OCI-M2 (cell line): ENCODE measurements around the gene SFXN5.
"Not testable (repeated sequence)": the region's sequence is repeated elsewhere in the genome, so short reads cannot be mapped to it uniquely, and the experiment has no call there.

ENCODE experiments used
- DNase-seq: peaks from one replicate; lab custom pipeline; 2025; ENCODE audit not compliant: unreplicated experiment; lab: John Stamatoyannopoulos, UW

Gene SFXN5, protein sequence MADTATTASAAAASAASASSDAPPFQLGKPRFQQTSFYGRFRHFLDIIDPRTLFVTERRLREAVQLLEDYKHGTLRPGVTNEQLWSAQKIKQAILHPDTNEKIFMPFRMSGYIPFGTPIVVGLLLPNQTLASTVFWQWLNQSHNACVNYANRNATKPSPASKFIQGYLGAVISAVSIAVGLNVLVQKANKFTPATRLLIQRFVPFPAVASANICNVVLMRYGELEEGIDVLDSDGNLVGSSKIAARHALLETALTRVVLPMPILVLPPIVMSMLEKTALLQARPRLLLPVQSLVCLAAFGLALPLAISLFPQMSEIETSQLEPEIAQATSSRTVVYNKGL

DNA sequence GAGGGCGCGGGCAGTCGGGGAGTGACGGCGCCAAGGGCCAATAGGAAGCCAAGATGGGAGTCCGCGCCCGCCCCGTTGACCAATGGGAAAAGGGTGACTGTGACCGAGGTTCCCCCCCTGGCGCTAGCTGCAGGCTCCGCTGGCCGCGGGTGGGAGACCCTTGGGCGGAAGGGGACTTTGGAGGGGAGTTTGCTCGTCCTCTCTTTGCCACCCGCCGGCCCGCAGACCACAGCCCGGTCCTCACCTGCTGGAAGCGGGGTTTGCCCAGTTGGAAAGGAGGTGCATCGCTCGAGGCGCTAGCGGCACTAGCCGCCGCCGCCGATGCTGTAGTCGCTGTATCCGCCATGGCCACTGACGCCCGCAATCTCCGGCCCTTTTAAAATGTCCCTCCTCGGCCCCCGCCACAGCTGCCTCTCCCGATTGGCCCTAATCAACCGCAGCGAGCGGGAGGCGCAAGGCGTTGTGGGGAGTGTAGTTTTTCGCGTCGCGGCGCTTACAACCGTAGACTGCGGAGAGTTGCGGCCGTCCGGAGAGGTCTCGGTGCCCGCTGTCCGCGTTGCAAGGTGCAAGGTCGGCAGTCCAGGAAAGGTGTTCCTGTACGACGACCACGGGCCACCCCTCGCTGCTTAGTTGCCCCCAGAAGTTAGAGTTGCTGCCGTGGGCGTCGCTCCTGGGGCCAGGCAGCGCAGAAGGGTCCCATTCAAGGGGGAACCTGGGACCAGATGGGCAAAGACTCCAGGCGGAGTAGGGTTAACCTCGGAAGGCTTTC lies at the start of gene SFXN5:
Gene SFXN5 (minus strand): TSS at position 353 of the 769 bp plus-strand sequence. CDS start 7 bp downstream, at position 346.
- peak; percentile 81 for DNase-seq

DNA sequence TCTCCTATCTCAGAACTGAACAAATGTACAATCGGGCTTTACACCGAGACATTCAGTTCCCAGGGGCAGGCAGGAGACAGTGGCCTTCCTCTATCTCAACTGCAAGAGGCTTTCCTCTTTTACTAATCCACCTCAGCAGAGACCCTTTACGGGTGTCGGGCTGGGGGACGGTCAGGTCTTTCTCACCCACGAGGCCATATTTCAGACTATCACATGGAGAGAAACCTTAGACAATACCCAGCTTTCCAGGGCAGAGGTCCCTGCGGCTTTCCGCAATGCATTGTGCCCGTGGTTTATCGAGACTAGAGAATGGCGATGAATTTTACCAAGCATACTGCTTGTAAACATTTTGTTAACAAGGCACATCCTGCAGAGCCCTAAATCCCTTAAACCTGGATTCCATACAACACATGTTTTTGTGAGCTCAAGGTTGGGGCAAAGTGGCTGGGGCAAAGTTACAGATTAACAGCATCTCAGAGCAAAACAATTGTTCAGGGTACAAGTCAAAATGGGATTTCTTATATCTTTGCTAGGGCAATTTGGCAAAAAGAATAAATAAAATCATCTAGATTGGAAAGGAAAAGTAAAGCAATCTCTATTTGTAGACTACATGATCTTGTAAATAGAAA lies 48.2 kb upstream of the SFXN5 start:
- not testable (repeated sequence) for DNase-seq

DNA sequence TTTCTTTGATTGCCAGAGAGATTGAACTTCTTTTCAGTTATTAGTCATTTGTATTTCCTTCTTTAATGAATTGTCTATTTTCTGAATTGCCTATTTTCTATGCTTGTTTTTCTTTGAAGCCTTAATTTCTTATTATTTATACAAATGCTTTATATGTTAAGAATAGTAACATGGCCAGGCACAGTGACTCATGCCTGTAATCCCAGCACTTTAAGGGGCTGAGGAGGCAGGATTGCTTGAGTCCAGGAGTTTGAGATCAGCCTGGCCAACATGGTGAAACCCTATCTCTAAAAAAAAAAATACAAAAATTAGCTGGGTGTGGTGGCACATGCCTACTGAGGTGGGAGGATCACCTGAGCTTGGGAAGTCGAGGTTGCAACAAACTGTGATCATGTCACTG lies 45.9 kb upstream of the SFXN5 start:
- DNase-seq: no peak

DNA sequence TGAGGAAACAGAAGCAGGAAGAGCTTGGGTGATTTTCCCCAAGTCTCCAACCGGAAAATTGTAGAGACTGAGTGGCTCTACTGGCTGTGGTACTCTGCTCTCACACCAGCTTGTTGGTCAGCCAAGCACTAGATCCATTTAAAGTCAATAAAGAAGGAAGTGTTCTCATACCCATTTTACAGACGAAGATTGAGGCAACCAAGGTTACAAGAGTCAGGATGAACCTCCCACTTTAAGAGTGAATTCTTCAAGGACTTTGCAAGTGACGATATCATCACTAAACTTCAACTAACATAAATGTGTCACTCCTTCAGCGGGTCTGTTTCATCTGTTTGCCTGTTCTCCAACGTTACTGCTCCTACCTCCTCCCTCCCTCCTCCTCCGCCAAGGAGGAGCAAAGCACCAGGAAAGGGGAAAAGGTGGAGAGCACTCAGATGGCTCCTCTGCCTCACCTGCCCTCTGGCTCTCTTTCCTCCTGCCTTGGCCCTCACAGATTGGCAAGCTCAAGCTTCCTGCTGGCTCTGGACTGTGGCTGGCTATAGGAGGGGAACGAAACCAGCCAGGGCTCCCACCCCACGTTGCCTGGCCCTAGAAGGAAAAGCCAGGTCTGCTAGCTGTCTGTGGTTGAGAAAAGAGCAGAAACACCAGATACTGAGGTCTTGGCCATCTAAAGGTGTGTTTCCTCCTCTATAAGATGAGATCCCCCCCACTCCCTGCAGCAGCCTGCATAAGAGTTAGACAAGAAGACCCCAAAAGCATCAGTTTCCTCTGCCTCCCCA lies 44.9 kb upstream of the SFXN5 start:
- no peak for DNase-seq

DNA sequence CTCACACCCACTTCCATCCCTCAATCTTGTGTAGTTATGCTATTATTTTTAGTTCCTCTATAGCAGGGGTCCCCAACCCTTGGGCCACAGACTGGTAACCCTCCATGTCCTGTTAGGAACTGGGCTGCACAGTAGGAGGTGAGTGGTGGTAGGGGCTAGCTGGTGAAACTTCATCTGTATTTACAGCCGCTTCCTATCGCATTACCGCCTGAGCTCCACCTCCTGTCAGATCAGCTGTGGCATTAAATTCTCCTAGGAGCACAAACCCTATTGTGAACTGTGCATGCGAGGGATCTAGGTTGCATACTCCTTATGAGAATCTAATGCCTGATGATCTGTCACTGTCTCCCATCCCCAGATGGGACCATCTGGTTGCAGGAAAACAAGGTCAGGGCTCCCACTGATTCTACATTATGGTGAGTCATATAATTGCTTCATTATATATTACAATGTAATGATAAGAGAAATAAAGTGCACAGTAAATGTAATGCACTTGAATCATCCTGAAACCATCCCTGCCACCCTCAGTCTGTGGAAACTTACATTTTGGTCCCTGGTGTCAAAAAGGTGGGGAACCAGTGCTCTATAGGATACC lies 42.9 kb upstream of the SFXN5 start:
- no peak for DNase-seq

DNA sequence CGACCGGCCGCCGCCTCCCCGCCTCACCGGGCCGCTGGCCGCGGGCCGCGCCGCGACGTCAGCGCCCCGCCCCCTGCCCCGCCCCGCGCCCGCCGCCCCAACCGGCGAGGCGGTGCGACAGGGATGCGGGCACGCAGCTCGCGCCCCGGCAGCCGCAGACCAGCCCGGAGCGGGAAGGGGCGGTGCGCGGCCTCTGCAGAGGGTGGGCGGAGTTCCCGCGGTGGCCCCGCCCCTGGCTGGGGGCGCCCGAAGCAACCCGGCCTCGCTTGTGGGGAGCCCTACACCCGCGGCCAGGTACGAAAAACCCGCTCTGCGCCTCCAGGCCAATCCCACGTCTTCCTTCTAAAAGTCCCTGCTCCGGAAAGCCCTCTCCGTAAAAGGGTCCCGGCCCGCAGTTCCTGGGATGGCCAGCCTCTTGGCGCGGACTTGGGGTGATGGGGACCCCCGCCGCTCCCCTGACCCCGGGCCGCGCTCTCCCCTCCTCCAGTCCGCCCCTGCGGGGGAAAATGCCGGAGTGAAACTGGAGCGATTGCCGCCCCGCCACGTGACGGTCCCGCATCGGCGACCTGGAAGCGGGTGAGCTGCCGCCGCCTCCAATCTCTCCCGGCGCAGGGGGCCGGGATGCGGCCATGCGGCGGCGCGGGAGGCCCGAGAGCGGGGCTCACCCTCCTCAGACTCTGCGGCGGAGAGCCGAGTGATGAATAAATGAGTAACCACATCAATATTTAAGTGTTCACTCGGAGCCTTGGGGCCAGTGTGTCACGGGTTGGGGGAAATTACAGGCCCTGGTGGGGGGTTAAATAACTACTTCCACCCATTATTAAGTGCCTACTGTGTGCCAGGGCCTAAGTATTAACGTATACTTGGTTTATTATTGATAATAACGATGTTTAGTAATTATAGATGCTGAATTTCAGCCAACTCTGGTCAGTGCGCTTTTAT lies 41.7 kb upstream of the SFXN5 start, which contains the start of gene RAB11FIP5:
Gene RAB11FIP5 (minus strand): TSS at position 36 of the 942 bp plus-strand sequence. CDS start 171 bp downstream, outside the sequence.
- no peak for DNase-seq

DNA sequence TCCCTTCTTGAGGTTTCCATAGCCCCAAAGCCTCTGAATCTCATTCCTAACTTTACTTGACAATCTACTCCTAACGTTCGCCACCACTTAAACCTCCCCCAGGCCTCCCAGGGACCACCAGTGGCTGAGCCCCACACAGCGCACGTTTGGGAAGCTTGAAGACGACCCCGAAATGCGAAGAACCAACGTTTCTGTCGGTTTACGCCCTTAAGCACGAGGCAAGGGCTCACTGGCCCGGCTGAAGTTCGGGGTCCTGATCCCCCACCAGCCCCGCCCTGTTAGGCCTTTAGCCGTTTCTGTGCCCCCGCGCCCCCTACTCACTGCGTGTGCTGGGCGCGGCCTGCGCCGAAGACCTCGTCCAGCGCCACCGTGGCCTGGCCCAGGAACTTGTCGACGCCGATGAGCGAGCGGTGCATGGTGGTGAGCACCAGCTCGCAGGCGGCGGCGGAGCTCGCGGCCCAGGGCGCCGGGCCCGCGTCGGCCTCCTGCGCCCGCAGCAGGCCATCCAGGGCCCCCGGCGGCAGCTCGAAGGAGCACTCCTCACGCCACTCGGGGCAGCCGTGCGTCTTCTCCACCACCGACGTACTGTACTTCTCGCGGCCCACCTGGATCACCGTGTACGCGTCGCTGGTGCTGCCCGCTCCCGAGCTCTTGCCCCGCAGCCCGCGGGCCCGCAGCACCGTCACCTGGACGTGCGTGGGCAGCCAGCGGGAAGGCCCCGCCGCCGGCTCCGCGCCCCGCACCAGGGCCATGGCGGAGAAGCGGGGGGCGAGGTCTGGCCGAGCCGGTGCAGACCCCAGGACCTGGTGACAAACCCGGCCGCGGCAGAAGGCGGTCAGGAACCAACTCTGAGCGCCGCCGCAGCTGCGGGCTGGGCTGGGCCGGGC lies 40.8 kb upstream of the SFXN5 start:
- DNase-seq: no peak

DNA sequence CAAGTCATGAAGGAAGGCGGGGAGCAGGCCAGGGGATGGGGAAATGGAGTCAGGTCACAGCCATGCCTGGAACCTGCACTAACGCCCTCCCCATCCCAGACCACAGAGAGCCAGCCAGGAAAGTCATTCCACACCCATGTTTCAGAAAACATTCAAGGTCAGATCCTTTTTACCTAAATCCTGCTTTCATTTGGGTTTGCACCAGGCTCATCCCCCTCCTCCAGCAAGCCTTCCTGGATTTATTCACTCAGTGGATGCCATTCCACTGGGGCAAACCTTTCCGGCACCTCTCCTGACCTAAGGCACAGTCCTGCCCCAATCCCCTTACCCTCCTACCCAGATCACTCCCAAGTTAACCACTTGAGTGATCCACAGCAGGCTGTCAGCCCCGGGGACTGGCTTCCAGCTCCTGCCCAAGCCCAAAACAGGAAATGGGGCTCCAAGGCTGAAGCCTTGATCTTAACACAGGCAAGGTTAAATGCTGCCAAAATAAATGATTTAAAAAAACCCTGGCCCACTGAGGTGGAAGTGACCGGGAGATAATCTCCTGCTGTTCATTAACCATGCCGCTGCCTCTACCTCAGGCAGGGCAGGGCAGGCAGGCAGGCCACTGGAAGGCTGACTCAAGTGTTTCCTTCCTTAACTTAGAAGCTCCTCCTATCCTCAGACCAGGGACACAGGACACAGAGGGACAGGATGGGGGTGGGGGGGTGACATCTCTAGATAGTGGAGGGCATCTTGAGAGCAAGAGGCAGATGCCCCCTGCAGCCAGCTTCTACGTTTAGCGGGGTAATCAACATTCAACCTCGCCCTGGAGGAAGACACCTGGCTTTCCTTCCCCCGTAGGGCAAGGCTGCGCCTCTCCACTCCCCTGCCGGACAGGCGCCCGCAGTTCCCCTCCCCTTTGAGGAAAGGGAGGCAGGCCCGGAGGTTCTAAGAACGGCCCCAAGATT lies 39.8 kb upstream of the SFXN5 start:
- DNase-seq: no peak

DNA sequence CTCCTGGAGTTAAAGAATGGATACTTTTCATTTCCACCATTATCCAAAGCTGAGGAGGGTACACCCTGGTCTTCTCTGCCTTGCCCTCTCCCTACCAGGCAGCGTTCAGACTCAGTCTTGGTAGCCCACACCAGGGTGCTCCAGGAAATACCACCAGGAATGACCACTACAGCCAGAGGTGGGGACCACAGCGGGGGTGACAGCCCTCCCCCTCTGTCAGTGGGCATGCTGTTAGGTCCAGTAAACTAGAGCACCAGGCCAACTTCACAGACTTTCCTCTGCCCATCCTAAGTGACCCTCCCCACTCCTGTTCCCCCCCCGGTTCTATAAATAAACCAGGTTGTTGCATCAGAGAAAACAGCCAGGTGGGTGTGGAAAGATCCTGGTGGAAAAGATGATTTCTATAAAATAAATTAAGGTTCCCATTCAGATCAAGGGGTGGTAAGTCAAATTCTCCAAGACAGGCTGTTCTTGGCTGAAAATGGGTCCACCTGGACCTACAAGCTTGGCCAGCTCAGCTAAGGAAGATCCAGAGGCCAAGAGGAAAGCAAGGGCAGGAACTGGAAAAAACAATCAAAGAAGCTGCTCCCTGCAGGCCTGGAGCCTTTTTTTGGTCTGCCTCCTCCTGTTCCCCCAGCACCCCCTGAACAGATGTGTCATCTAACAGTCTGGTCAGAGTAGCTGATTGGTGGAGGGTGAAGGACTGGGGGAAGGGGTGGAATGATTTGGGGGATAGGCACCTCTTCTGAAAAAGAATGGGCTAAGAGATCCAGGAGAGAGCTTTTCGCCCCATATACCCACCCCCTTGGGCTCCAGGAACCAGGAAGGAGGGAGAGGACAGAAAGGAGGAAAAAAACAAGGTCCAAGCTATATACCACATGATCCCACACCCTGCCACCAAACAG lies 38.9 kb upstream of the SFXN5 start:
- DNase-seq: no peak

DNA sequence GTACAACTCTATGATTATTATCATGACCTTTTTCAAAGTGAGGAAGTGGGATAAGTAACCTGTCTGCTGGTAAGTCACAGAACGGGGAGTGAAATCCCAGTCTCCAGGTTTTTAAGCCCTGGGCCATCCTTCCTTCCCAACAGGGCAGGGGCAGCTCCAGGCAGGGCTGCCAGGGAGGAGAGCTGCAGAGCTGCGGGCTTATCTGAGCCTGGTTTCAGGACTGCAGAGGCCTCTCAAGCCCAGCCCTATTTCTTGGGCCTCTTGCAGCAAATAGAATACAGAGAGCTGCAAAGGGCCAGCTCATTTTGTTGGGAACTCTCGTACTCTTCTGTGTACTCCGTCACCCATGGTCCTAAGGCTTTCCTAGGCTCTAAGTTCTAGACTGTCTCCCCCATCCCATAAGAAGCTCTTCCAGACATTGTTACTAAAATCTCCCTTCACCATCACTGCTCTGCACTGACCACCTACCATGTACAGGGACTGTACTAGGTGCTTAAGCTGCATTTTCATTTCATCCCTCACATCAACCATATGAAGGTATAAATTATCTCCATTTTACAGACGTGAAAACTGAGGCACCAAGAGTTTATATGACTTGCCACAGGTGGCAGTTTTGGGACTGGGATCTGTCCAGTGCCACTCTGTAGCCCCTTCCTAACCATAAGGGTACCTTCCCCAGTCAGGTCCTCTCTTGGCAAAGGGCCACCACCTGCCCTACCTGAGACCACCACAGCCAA lies 38.1 kb upstream of the SFXN5 start:
- no peak for DNase-seq

DNA sequence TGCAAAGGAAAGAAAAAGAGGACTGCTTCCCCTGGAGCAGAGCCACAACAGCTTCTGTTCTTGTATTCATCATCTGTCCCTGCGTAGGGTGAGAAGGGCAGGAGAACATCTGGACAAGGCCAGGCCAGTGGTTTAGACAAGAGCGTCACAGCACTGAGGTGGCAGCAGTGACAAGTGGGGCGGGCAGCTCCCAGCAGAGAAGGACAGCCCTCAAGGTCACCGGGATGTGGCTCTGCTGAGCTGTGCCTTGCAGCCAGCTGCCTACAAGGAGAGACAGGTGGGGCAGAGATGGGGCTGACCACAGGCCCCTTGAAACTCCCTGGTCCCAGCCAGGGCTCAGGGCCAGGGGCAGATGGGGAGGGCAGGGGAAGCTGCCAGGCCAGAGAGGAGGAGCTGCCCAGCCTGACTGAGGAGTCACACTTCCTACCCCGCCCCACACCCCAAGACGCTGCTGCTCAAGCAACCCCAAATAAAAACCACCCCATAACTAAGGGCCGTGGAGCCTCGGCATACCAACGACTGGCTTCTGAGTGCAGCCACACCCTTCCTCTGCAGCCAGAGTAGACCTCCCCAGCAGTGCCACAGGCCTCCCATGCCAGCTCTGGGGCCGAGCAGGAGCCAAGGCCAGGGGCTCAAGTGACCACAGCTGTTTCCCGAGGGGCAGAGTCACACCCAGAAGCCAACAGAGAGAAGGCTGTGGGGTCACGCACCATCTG lies 35.9 kb upstream of the SFXN5 start:
- no peak for DNase-seq

DNA sequence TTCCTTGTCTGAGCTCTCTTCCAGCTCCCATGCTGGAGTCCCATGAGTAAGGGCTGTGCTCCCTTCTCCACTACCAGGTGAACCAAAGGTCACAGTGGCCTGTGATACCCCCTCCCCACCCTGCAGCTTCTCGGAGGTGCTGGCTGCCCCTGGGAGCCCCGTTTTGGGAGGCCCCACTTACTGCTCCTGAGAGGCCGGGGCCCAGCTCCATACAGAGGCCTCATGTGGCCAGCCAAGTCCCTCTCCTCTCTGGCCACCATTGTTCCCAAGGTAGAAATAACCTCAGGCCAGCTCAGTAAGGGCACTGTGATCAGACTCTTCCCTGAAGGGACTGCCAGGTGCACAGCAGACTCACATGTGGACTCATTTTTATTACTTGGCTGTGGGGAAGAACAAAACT lies 35.3 kb upstream of the SFXN5 start:
- DNase-seq: no peak

DNA sequence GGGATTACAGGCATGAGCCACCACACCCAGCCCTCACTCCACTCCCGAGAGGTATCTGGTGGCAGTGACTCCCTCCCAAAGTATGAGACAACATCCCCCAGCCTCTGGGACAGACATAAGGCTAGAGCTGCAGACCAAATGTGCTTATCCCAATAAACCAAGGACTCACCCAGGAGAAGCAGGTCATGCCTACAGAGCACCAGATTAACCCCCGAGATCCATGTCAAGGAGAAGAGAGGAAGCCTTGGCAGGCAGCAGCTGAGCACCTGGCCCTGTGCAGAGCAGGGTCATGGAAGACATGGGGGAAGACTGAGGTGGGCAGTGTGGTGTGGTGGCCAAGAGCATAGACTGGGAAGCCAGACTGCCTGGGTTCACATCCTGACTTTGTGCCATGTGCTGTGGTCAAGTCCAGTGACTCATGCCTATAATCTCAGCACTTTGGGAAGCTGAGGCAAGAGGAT lies 34.0 kb upstream of the SFXN5 start:
- DNase-seq: no peak

DNA sequence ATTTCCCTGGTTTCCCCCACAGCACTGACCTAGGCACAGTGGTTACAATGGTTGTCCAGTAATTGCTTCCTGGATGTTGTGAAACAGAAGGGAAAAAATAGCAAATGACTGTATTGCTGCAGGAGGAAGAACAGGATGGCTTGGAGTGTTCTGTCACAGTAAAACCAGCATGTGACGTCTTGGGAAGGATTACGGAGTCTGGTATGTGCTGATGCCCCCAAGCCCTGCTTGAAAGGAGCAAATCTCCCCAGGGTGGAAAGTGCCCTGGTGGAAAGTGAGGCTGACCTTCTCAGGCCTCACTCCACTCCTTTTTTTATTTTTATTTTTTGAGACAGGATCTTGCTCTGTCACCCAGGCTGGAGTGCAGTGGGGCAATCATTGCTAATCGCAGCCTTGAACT lies 33.4 kb upstream of the SFXN5 start:
- no peak for DNase-seq

DNA sequence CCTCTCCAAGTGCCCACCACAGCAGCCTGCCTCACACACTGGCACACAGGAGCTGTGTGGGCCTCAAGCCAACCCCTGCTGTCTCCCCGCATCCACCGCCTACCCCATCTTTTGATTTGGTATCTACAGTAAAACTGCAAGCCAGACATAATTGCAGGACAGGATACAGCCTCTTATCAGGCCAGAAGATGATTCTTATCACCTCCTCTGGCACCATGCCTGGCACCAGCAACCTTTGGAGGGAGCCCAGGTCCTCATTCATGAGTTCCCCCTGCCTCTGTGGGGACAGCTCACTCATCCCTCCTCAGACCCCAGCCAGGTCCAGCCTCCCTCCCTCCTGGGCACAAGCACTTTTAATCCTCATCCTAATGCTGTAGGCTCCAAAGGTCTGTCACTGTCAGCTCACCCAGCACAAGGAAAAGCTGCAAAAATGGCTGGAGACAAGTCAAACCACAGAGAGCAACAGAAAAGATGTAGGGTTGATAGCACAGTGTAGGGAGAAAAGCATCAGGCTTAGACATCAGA lies 31.6 kb upstream of the SFXN5 start:
- DNase-seq: no peak
